A172 (cell line): Measurements from ENCODE around the gene KLK12. TPM values are rescaled to one million over a fixed set of nuclear protein-coding genes. Genes with fewer than 3 reads are reported as not detected.

Experiments
- DNase-seq: peaks from one replicate; pipeline ENCODE4 v3.0.0-alpha.2; 2015; ENCODE audit warnings: low spot score
- total RNA-seq: library from RNA; depleted of rRNA; stranded (reverse); fragments of >200 nt; shearing (Covaris generic); gene quantifications from 2 replicates; pipeline ENCODE4 v1.2.3, GENCODE V29; 2014; rRNA removed

Gene KLK12
- total RNA-seq, result not detected in 2 replicates

- DNase-seq, result no peak
Measured at GRCh38 chr19:51034704-51035103, at the start of gene KLK12. Gene KLK12, minus strand, starts transcription at chr19:51035002. Its CDS starts 381 bp downstream, at chr19:51034621.

- no peak for DNase-seq
Measured at GRCh38 chr19:51084505-51084904, 49.7 kb upstream of the KLK12 start.

- no peak for DNase-seq
Measured at GRCh38 chr19:51083783-51084182, 49.0 kb upstream of the KLK12 start.

GRCh38 chr19:51083181-51083580, 48.4 kb upstream of the KLK12 start:
- no peak for DNase-seq

GRCh38 chr19:51082611-51083010, 47.8 kb upstream of the KLK12 start, which contains the start of gene KLK14:
Gene KLK14, minus strand, starts transcription at chr19:51082887. Its CDS starts 273 bp downstream, at chr19:51082614.
- DNase-seq, result no peak

- DNase-seq, result no peak
Measured at GRCh38 chr19:51081476-51081875, 46.7 kb upstream of the KLK12 start.

- DNase-seq, result no peak
Measured at GRCh38 chr19:51079481-51080110, 44.8 kb upstream of the KLK12 start.

GRCh38 chr19:51078731-51079130, 43.9 kb upstream of the KLK12 start:
- no peak for DNase-seq

- no peak for DNase-seq
Measured at GRCh38 chr19:51078104-51078503, 43.3 kb upstream of the KLK12 start.

- no peak for DNase-seq
Measured at GRCh38 chr19:51076631-51077213, 41.9 kb upstream of the KLK12 start.

GRCh38 chr19:51075998-51076397, 41.2 kb upstream of the KLK12 start:
- DNase-seq, result no peak

- no peak for DNase-seq
Measured at GRCh38 chr19:51071095-51071405, 36.2 kb upstream of the KLK12 start.

GRCh38 chr19:51070334-51071094, 35.7 kb upstream of the KLK12 start:
- no peak for DNase-seq

GRCh38 chr19:51066393-51067186, 31.8 kb upstream of the KLK12 start:
- no peak for DNase-seq

GRCh38 chr19:51065221-51065960, 30.6 kb upstream of the KLK12 start:
- DNase-seq, result no peak

- no peak for DNase-seq
Measured at GRCh38 chr19:51064534-51065220, 29.9 kb upstream of the KLK12 start, which contains the start of gene KLK13. Gene KLK13, minus strand, starts transcription at chr19:51065092. Its CDS starts 25 bp downstream, at chr19:51065067.

GRCh38 chr19:51063664-51064063, 28.9 kb upstream of the KLK12 start:
- no peak for DNase-seq

- DNase-seq, result no peak
Measured at GRCh38 chr19:51060973-51061372, 26.2 kb upstream of the KLK12 start.

- no peak for DNase-seq
Measured at GRCh38 chr19:51060336-51060735, 25.5 kb upstream of the KLK12 start.

- DNase-seq, result no peak
Measured at GRCh38 chr19:51059715-51060114, 24.9 kb upstream of the KLK12 start.

GRCh38 chr19:51055866-51056265, 21.1 kb upstream of the KLK12 start:
- DNase-seq, result no peak
